HepG2 (cell line): Measurements from ENCODE around the gene PTCH1. TPM values are rescaled to one million over a fixed set of nuclear protein-coding genes. Genes with fewer than 3 reads are reported as not detected.

Source experiments
- CCAR2 ChIP-seq: fragments of 200-400 bp; formaldehyde crosslinking; optimal IDR thresholded peaks from 2 replicates; pipeline ENCODE3; 2018; ENCODE audit warnings: low read depth, mild to moderate bottlenecking, low read length, moderate library complexity
- DBP ChIP-seq: sonication (generic); formaldehyde crosslinking; IDR thresholded peaks from 2 replicates; pipeline ENCODE4 v1.4.0; 2020; ENCODE audit warnings: missing genetic modification reagents; ENCODE audit errors: not compliant biosample characterization
- EHMT2 ChIP-seq: fragments of 200-600 bp; sonication (generic); IDR thresholded peaks from 2 replicates; pipeline ENCODE4 v1.7.0; 2017; ENCODE audit warnings: antibody characterized with exemption, low read depth, low read length, borderline replicate concordance
- ELF1 ChIP-seq: sonication (generic); formaldehyde crosslinking; IDR thresholded peaks from 2 replicates; pipeline ENCODE4 v1.4.0; 2020; ENCODE audit warnings: missing genetic modification reagents
- NR2C2 ChIP-seq: sonication (generic); formaldehyde crosslinking; IDR thresholded peaks from 2 replicates; pipeline ENCODE4 v1.4.0; 2020; ENCODE audit warnings: missing genetic modification reagents, mild to moderate bottlenecking, moderate library complexity, borderline replicate concordance
- NRL ChIP-seq: sonication (generic); formaldehyde crosslinking; IDR thresholded peaks from 2 replicates; pipeline ENCODE4 v1.5.0; 2020; ENCODE audit warnings: missing genetic modification reagents, mild to moderate bottlenecking, moderate library complexity, borderline replicate concordance
- PAXIP1 ChIP-seq: sonication (generic); formaldehyde crosslinking; conservative IDR thresholded peaks from 2 replicates; pipeline ENCODE4 v1.4.0; 2020; ENCODE audit warnings: mild to moderate bottlenecking, missing genetic modification reagents, moderate library complexity
- PHF5A ChIP-seq: IDR thresholded peaks from one replicate; pipeline ENCODE4 v1.6.1; 2018; ENCODE audit warnings: low read depth, missing genetic modification reagents; ENCODE audit not compliant: unreplicated experiment
- SMYD3 ChIP-seq: sonication (generic); formaldehyde crosslinking; IDR thresholded peaks from 2 replicates; pipeline ENCODE4 v1.8.1; 2023; ENCODE audit warnings: mild to moderate bottlenecking, missing genetic modification reagents
- SOX13 ChIP-seq, 3 experiments: fragments of 450-650 bp in 1 of 3; sonication (generic) in 1 of 3; formaldehyde crosslinking in 1 of 3; IDR thresholded peaks in 2 of 3; conservative IDR thresholded peaks in 1 of 3; 2 replicates each; pipeline versions ENCODE4 v1.5.0 to v1.6.1; 2016 to 2020; ENCODE audit warnings: antibody characterized with exemption in 1 of 3, mild to moderate bottlenecking in 1 of 3, missing compliant biosample characterization in 1 of 3, missing genetic modification reagents in 1 of 3, moderate library complexity in 1 of 3
- SOX6 ChIP-seq, 2 experiments: fragments of 450-650 bp in 1 of 2; sonication (generic) in 1 of 2; formaldehyde crosslinking in 1 of 2; IDR thresholded peaks; 2 replicates each; pipeline versions ENCODE4 v1.4.0 to v1.6.1; 2017 to 2020; ENCODE audit warnings: antibody characterized with exemption in 1 of 2, mild to moderate bottlenecking in 1 of 2, missing genetic modification reagents in 1 of 2
- THYN1 ChIP-seq: sonication (generic); formaldehyde crosslinking; IDR thresholded peaks from 2 replicates; pipeline ENCODE4 v1.8.1; 2023; ENCODE audit warnings: low read depth, mild to moderate bottlenecking, moderate library complexity, missing genetic modification reagents, borderline replicate concordance
- ZBTB42 ChIP-seq: sonication (generic); formaldehyde crosslinking; IDR thresholded peaks from 2 replicates; pipeline ENCODE4 v1.5.0; 2020; ENCODE audit warnings: mild to moderate bottlenecking, missing genetic modification reagents
- ZNF17 ChIP-seq: sonication (generic); formaldehyde crosslinking; IDR thresholded peaks from 2 replicates; pipeline ENCODE4 v1.5.0; 2020; ENCODE audit warnings: mild to moderate bottlenecking, missing genetic modification reagents
- ZNF503 ChIP-seq: sonication (generic); formaldehyde crosslinking; IDR thresholded peaks from 2 replicates; pipeline ENCODE4 v1.4.0; 2020; ENCODE audit warnings: missing genetic modification reagents
- ZNF567 ChIP-seq: sonication (generic); formaldehyde crosslinking; IDR thresholded peaks from 2 replicates; pipeline ENCODE4 v1.8.1; 2023; ENCODE audit warnings: mild to moderate bottlenecking, missing genetic modification reagents, borderline replicate concordance
- ZNF781 ChIP-seq: sonication (generic); formaldehyde crosslinking; IDR thresholded peaks from 2 replicates; pipeline ENCODE4 v1.5.1; 2020; ENCODE audit warnings: borderline replicate concordance, mild to moderate bottlenecking, missing genetic modification reagents; ENCODE audit errors: not compliant biosample characterization
- polyA plus RNA-seq, 8 experiments: library from polyadenylated mRNA; depleted of rRNA in 3 of 8; stranded (reverse) in 7 of 8; unstranded in 1 of 8; fragments of >200 nt; fragmentation: Illumina TruSeq in 4 of 8; extraction: Trizol in 4 of 8; gene quantifications; 2 replicates each; pipeline versions ENCODE4 v1.2.1 to v1.2.3, GENCODE V29; 2011 to 2016; ENCODE audit warnings: low read depth in 4 of 8, missing spikeins in 1 of 8, mixed read lengths in 1 of 8; ENCODE audit not compliant: insufficient read depth in 1 of 8
- total RNA-seq, 5 experiments: library from RNA; depleted of rRNA; stranded (reverse); fragments of >200 nt; fragmentation: Illumina TruSeq; extraction: Trizol; gene quantifications; 2 replicates each; pipeline ENCODE4 v1.2.3, GENCODE V29; 2016; ENCODE audit warnings: low read depth in 1 of 5
- TF ChIP-seq, protein P1 (sequence below): sonication (generic); formaldehyde crosslinking; IDR thresholded peaks from 2 replicates; pipeline ENCODE4 v1.4.0; 2020; ENCODE audit warnings: missing genetic modification reagents, mild to moderate bottlenecking, borderline replicate concordance

The PTCH1 gene
- total and polyA plus RNA-seq, 2 of the 13 experiments (the other 11 are each of a cell fraction or from before 2014, with no cell fraction given), result 2.8 to 3.9 TPM

- no peak for TF ChIP-seq SMYD3 (CRISPR knock-in tag)
- TF ChIP-seq, protein P1, sequence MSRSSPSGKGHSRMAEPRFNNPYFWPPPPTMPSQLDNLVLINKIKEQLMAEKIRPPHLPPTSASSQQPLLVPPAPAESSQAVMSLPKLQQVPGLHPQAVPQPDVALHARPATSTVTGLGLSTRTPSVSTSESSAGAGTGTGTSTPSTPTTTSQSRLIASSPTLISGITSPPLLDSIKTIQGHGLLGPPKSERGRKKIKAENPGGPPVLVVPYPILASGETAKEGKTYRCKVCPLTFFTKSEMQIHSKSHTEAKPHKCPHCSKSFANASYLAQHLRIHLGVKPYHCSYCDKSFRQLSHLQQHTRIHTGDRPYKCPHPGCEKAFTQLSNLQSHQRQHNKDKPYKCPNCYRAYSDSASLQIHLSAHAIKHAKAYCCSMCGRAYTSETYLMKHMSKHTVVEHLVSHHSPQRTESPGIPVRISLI (CRISPR knock-in tag), result peak; percentile 60
- no peak for TF ChIP-seq SOX13 (IDR thresholded peaks at IDR 0.05)
- no peak for TF ChIP-seq SOX13 (CRISPR knock-in tag; conservative IDR thresholded peaks at IDR 0.05 in 1 of 2, IDR thresholded peaks at IDR 0.05 in 1 of 2)
- no peak for TF ChIP-seq PHF5A (CRISPR knock-in tag)
- TF ChIP-seq SOX6 (IDR thresholded peaks at IDR 0.05), result no peak
- TF ChIP-seq SOX6 (CRISPR knock-in tag; IDR thresholded peaks at IDR 0.05), result peak; percentile 37; the same call in 1 of the 2 replicates
- no peak for TF ChIP-seq DBP (CRISPR knock-in tag)
- TF ChIP-seq ZNF503 (CRISPR knock-in tag), result no peak
- TF ChIP-seq ZNF567, result no peak
- TF ChIP-seq CCAR2, result no peak
- no peak for TF ChIP-seq ZBTB42 (CRISPR knock-in tag)
- TF ChIP-seq NRL, result 0 out of 2 replicates have a peak, but pooled peaks have one; percentile 53
- TF ChIP-seq ELF1, result no peak
- no peak for TF ChIP-seq EHMT2
- TF ChIP-seq ZNF781 (CRISPR knock-in tag), result no peak
- no peak for TF ChIP-seq THYN1 (CRISPR knock-in tag)
- peak; percentile 30; the same call in 1 of the 2 replicates for TF ChIP-seq PAXIP1 (CRISPR knock-in tag)
- TF ChIP-seq NR2C2 (CRISPR knock-in tag), result no peak
- TF ChIP-seq ZNF17 (CRISPR knock-in tag), result no peak
These were observed 7.6 kb downstream of the PTCH1 start (continued) for GRCh38 chr9:95508968-95509850.
